ENCODE data around the gene KMT2B.
"Not testable (repeated sequence)": the region's sequence is repeated elsewhere in the genome, so short reads cannot be mapped to it uniquely, and the experiment has no call there.

Gene KMT2B

GRCh38 chr19:35757231-35757748, 39.5 kb downstream of the KMT2B start:
- peak; percentile 97 for DNase-seq (ENCODE audit: low read depth)

GRCh38 chr19:35757749-35758608, 40.2 kb downstream of the KMT2B start, which contains the start of gene PROSER3:
TSS of gene PROSER3 (plus strand) at chr19:35758176. CDS start at chr19:35758216, 40 bp downstream.
- peak; percentile 100 for DNase-seq (ENCODE audit: low read depth)

GRCh38 chr19:35759697-35760096, 41.9 kb downstream of the KMT2B start:
- no peak for DNase-seq (ENCODE audit: low read depth)

DNA sequence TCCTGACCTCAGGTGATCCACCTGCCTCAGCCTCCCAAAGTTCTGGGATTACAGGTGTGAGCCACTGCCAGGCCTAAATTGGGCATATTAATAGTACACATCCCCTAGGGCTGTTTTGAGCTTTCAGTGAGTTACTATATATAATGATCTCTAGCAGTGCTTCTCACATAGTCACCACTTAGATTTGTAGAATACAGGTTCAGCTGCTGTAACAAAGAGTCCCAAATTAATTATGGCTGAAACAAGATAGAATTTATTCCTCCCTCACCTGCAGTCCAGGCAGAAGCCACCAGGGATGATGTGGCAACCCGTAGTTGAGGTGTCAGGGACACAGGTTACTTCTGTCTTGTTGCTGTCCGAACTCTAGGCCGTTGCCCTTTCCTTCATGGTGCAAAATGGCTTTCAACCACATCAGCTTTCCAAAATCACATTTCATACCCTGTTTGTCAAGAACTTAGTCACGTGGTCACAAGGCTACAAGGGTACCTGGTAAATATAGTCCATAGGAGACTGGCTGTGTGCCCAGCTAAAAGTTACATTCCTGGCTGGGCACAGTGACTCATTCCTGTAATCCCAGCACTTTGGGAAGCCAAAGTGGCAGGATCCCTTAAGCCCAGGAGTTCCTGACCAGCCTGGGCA, 43.0 kb downstream of the KMT2B start:
- DNase-seq (ENCODE audit: low read depth), result no peak

- DNase-seq (ENCODE audit: low read depth), result no peak
Observed at GRCh38 chr19:35764432-35765315, 46.9 kb downstream of the KMT2B start.

GRCh38 chr19:35766571-35767104, 48.8 kb downstream of the KMT2B start:
- no peak for DNase-seq (ENCODE audit: low read depth)

- DNase-seq (ENCODE audit: low read depth), result no peak
Observed at GRCh38 chr19:35767288-35768081, 49.7 kb downstream of the KMT2B start.

GRCh38 chr19:35768082-35768421, 50.2 kb downstream of the KMT2B start:
- no peak for DNase-seq (ENCODE audit: low read depth)

GRCh38 chr19:35772362-35772761, 54.6 kb downstream of the KMT2B start:
- not testable (repeated sequence) for DNase-seq (ENCODE audit: low read depth)

DNA sequence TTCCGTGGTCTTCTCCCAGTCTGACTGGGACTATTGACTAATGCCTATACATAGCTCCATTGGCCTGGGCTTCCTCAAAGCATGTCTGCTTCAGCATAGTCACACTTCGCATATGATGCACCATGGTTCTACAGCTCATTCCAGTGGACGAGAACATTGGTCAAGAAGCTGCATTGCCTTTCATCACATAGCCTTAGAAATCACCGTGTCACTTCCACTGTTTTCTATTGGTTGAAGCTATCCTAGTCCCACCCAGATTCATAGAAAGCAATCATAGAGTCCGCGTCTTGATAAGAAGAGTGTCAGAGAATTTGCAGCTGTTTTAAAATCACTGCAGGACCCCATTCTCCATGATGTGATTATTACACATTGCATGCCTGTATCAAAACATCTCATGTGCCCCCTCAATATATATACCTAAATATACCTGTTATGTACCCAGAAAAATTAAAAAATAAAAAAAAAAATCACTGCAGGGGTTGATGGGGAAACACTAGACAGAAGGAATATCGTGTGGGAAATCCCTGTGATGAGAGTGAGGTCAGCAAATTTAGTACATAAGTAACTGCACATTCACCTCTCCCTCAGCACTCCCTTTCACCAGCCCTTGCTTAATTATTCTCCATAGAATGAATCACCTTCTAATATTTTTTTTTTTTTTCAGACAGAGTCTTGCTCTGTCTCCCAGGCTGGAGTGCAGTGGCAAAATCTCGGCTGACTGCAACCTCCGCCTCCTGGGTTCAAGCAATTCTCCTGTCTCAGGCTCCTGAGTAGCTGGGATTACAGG, 55.4 kb downstream of the KMT2B start:
- DNase-seq (ENCODE audit: low read depth), result no peak

GRCh38 chr19:35774274-35775045, 56.7 kb downstream of the KMT2B start:
- DNase-seq (ENCODE audit: low read depth), result no peak

DNA sequence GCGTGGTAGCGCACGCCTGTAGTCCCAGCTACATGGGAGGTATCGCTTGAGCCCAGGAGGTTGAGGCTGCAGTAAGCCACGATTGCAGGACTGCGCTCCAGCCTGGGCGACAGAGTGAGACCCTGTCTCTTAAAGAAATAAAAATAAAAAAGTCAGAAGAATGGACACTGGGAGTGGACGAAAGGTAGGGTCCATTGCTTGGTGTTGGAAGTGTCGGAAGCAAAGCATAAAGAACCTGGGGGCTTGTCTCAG, 57.2 kb downstream of the KMT2B start:
- DNase-seq (ENCODE audit: low read depth), result no peak

DNA sequence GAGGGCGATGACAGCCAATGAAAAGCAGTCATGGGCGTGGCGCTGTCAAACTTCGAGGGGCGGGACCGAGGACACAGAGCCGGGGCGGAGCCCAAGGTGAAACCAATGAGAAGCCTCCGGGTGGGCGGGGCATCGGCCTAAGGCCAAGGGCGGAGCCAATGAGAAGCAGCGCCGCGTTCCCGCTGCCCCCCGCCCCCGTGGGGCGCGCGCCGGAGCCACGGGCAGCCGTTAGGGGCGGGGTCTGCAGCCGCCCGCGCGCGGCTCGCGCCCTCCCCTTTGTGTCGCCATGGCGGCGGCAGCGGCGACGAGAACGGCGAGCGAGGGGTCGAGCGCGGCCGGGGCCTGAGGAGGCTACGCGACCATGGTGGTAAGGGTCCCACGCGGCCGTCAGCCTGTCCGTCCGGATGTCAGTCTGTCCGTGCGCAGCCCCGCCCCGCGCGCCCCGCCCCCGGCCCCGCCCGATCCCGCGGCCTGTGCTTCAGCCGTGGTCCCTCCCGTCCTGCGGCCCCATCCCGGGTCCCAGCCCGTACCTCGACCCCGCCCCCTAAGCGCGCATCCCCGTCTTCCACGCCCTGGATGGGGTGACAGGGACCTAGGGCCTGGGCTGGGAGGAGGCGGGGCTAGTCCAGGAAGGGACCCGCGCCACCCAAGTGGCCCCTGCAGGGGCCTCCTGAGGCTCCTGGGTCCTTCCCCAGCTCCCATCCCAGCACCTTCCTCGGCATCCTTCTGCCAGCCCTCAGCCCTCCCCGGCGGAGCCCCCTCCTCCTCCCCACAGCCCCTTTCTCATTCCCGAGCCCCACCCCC, 57.7 kb downstream of the KMT2B start, which contains the start of gene ARHGAP33:
TSS of gene ARHGAP33 (plus strand) at position 267 of the 804 bp plus-strand sequence. CDS start at position 362, 95 bp downstream.
- DNase-seq (ENCODE audit: low read depth), result peak; percentile 88

DNA sequence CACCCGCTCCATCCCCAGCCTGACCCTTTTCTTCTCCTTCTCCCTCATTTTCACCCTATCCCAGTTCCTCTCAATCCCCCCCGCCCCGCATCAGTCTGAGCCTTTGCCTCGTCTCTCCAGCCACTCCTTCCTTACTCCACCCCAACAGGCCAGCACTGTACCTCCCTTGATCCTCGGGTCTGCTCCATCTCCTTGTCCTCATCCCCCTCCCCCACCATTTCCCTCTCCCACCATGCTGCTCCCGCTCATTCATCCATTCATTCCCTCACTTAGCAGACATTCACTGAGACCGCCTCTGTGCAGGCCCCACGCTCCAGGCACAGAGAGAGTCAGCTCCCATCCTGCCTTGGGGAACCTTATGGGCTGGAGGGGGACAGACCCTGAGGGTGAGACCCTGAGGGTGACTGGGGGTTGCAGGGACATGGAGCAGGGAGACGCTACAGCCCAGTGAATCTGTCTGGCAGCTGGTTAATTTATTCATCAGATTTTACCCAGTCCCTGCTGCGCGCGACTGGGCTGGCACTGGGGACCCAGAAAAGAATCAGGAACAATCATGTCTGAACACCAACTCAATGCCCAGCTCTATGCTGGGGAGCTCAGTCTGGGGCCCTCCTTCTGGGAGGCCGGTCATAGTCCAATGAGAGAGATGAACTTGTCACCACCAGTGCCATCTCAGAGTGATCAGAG, 58.4 kb downstream of the KMT2B start:
- no peak for DNase-seq (ENCODE audit: low read depth)

DNA sequence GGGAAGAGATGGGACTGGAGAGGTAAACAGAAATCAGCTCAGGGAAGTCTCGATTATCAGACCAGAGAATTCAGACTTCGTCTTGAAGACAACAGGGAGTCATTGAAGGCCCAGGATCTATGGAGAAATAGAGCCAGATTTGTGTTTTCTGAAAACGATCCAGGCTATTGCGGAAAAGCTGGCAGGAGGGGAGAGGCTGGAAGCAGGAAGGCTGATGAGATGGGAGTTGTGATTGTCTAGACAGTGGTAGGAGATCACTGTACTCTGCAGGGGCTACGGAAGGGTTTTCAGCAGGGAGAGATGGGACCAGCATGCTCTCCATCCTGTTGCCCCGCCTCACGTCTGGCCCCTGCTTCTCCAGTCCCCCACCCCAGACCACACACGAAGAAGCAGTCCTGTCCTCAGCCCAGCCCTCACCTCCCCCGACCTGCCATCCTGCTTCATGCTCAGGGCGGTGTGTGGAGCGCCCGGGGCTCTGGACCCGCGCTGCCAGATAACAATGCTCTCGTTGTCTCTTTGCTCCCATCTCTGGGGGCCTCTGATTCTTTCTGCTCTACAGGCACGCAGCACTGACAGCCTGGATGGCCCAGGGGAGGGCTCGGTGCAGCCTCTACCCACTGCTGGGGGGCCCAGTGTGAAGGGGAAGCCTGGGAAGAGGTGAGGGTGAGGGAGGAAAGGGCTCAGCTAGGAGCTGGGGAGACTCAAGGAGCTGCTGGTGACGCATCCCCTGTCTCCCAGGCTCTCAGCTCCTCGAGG, 59.5 kb downstream of the KMT2B start:
- DNase-seq (ENCODE audit: low read depth), result no peak

DNA sequence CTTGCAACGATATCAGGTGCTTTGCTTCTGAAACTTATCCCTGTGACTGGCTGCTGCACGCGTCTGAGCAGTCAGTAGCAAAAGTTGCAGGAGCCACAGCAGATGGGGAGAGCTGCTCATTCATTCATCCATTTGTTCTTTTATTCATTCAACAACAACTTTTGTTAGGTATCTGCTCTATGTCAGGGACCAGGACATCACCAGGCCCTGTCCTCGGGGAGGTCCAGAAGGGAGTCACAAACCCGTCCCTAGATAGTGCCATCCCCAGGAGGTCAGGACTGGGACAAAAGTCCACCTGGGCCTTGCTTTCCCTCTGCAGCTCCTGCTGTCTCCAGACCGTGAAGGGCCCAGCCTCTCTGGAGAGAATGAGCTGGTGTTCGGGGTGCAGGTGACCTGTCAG, 60.2 kb downstream of the KMT2B start:
- DNase-seq (ENCODE audit: low read depth), result no peak

- no peak for DNase-seq (ENCODE audit: low read depth)
Observed at GRCh38 chr19:35779033-35779432, 61.2 kb downstream of the KMT2B start.
